Measurements from ENCODE around the gene TNFSF15. TPM values are rescaled to one million over a fixed set of nuclear protein-coding genes. Genes with fewer than 3 reads are reported as not detected.
"Not testable (repeated sequence)": the region's sequence is repeated elsewhere in the genome, so short reads cannot be mapped to it uniquely, and the experiment has no call there.

The TNFSF15 gene
- total RNA-seq, 2 experiments from 2014 or later: 0.12 to 0.14 TPM

- POLR2A ChIA-PET: interaction anchor here (1.0 to 4.3 kb wide), 3 partner anchors 19 to 172 kb away, joined by 3 to 24 read pairs (median 3); no protein-coding TSS in a partner anchor
- no peak for DNase-seq
- Mint-ChIP-seq H3K27ac (peak overlapping the region; percentile 88), H3K27me3 (no peaks in the 10 kb centered on the region), H3K9me3 (no peaks in the 10 kb centered on the region), H3K4me3 (no peak overlapping the region), H3K4me1 (ENCODE audit: low read depth) (peaks cover 53% of the 10 kb centered on the region), H3K36me3 (peaks cover 2% of the 10 kb centered on the region)
- CTCF ChIA-PET: interaction anchor here (0.7 to 11.5 kb wide), 29 partner anchors 16 to 302 kb away, joined by 3 to 134 read pairs (median 4); partner anchors contain the start of genes TEX48 and TNFSF8
- intact Hi-C loops (cut with micrococcal nuclease): loop anchor here (2.0 kb wide), 1 partner anchor 47 kb away; no protein-coding TSS in a partner anchor
These were observed 68.0 kb downstream of the TNFSF15 start for GRCh38 chr9:114737847-114738246.

- H3K27ac Mint-ChIP-seq: peak overlapping the region; percentile 88
- DNase-seq: peak; percentile 50
- H3K4me3 Mint-ChIP-seq: no peak overlapping the region
- no peaks in the 10 kb centered on the region for H3K9me3 Mint-ChIP-seq
- intact Hi-C loops (cut with micrococcal nuclease): loop anchor here (2.0 kb wide), 1 partner anchor 46 kb away; no protein-coding TSS in a partner anchor
- peaks cover 53% of the 10 kb centered on the region for H3K4me1 Mint-ChIP-seq (ENCODE audit: low read depth)
- CTCF ChIA-PET: interaction anchor here (1.1 to 11.5 kb wide), 15 partner anchors 18 to 279 kb away, joined by 3 to 134 read pairs (median 8); partner anchors contain the start of gene TEX48
- H3K36me3 Mint-ChIP-seq: peaks cover 2% of the 10 kb centered on the region
- H3K27me3 Mint-ChIP-seq: no peaks in the 10 kb centered on the region
- POLR2A ChIA-PET: interaction anchor here (0.9 to 4.3 kb wide), 6 partner anchors 18 to 271 kb away, joined by 3 to 24 read pairs (median 3); no protein-coding TSS in a partner anchor
These were observed 68.7 kb downstream of the TNFSF15 start for GRCh38 chr9:114737118-114737517.

DNA sequence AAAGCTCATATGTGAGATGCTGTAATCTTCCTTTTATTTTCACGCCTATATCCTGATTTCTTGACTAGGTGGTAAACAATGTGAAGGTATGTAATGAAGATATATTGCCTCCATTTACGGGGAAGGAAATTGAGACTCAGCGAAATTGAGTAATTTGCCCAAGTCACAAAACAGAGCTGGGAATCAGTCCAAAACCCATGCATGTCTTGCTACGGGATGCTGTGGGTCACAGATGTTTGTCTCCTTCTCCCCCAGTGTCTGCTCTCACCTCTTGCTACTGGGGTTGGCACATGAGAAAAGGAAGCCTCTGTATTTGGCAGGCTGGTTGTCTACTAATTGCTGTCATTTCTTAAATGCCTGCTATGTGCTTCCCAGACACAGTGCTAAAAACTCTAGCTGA, 70.1 kb downstream of the TNFSF15 start:
- H3K4me3 Mint-ChIP-seq: peak overlapping the region; percentile 12

GRCh38 chr9:114735139-114735538, 70.7 kb downstream of the TNFSF15 start:
- intact Hi-C loops (cut with micrococcal nuclease): loop anchor here (1.0 kb wide), 1 partner anchor 38 kb away; no protein-coding TSS in a partner anchor
- Mint-ChIP-seq H3K4me3 (peak overlapping the region; percentile 16), H3K4me1 (ENCODE audit: low read depth) (peaks cover 56% of the 10 kb centered on the region), H3K27ac (peak overlapping the region; percentile 45)
- H3K36me3 Mint-ChIP-seq, H3K27me3 Mint-ChIP-seq, DNase-seq, H3K9me3 Mint-ChIP-seq: not testable (repeated sequence)
- ChIA-PET CTCF (interaction anchor here (0.7 to 11.5 kb wide), 17 partner anchors 16 to 329 kb away, joined by 3 to 134 read pairs (median 7); partner anchors contain the start of genes TEX48 and TNFSF8), POLR2A (interaction anchor here (0.9 to 4.3 kb wide), 5 partner anchors 37 to 267 kb away, joined by 3 to 24 read pairs (median 4); no protein-coding TSS in a partner anchor)

More for the DNA sequence above, 70.1 kb downstream of the TNFSF15 start:
- Mint-ChIP-seq H3K36me3 (peaks cover 2% of the 10 kb centered on the region), H3K27me3 (no peaks in the 10 kb centered on the region), H3K9me3 (no peaks in the 10 kb centered on the region), H3K4me1 (ENCODE audit: low read depth) (peaks cover 56% of the 10 kb centered on the region), H3K27ac (peak overlapping the region; percentile 75)
- ChIA-PET POLR2A (interaction anchor here (0.9 to 4.3 kb wide), 5 partner anchors 37 to 273 kb away, joined by 3 to 24 read pairs (median 3); no protein-coding TSS in a partner anchor), CTCF (interaction anchor here (0.7 to 11.5 kb wide), 19 partner anchors 17 to 329 kb away, joined by 3 to 134 read pairs (median 5); partner anchors contain the start of genes TEX48 and TNFSF8)
- no peak for DNase-seq
- intact Hi-C loops (cut with micrococcal nuclease): loop anchor here (1.0 to 2.0 kb wide), 2 partner anchors 38 to 45 kb away; no protein-coding TSS in a partner anchor

Other genes starting within 250 kb of the TNFSF15 start
- 10 to 100 TPM; 32.1 to 38.9 TPM for gene ATP6V1G1, start 218.3 kb downstream of the TNFSF15 start, total RNA-seq
- gene TMEM268, start 194.7 kb downstream of the TNFSF15 start, total RNA-seq: 10 to 100 TPM; 17.7 TPM
- gene TEX53, start 148.2 kb downstream of the TNFSF15 start, total RNA-seq: not detected
- gene TEX48, start 123.8 kb downstream of the TNFSF15 start, total RNA-seq: 1 to 10 TPM in 1 of 2 experiments, under 1 TPM in 1; 0.57 to 1.2 TPM
- gene TNFSF8, start 124.6 kb upstream of the TNFSF15 start, total RNA-seq: 10 to 100 TPM; 37.9 to 38.7 TPM

All from activated CD4-positive, alpha-beta memory T cell treated with anti-CD3 and anti-CD28 coated beads for 36 hours (primary cell).